Fibroblast of lung (primary cell): ENCODE measurements around the gene CIITA. TPM values are rescaled to one million over a fixed set of nuclear protein-coding genes. Genes with fewer than 3 reads are reported as not detected.

Experiments
- DNase-seq, 2 donors: peaks; one replicate each; pipeline versions ENCODE4 v3.0.0 to v3.0.0-alpha.2; 2010; ENCODE audit warnings: low read depth in 2 of 2
- H2AFZ ChIP-seq: 2 replicates; pipeline ENCODE4 v1.5.1; 2012; ENCODE audit warnings: low read length, control low read depth, inconsistent platforms
- H3K27ac ChIP-seq: 2 replicates; pipeline ENCODE4 v1.5.1; 2011; ENCODE audit warnings: low read length, control low read depth; ENCODE audit not compliant: insufficient read depth
- H3K27me3 ChIP-seq: 2 replicates; pipeline ENCODE4 v1.5.1; 2011; ENCODE audit warnings: mild to moderate bottlenecking, low read length; ENCODE audit not compliant: control insufficient read depth, insufficient read depth
- H3K36me3 ChIP-seq: 2 replicates; pipeline ENCODE4 v1.5.1; 2011; ENCODE audit warnings: low read length; ENCODE audit not compliant: control insufficient read depth, insufficient read depth
- H3K4me1 ChIP-seq: 2 replicates; pipeline ENCODE4 v1.5.1; 2011; ENCODE audit warnings: low read length; ENCODE audit not compliant: control insufficient read depth, insufficient read depth; ENCODE audit errors: extremely low read depth
- H3K4me2 ChIP-seq: 2 replicates; pipeline ENCODE4 v1.5.1; 2011; ENCODE audit warnings: low read length, control low read depth; ENCODE audit not compliant: insufficient read depth; ENCODE audit errors: extremely low read depth
- H3K4me3 ChIP-seq, 4 experiments: fragments of 200-600 bp in 1 of 4; sonication (generic) in 1 of 4; replicated peaks in 1 of 4; 2 replicates each; pipeline ENCODE4 v1.5.1; 2011 to 2016; ENCODE audit warnings: low read length in 4 of 4, low read depth in 3 of 4, mild to moderate bottlenecking in 3 of 4, control low read depth in 2 of 4, inconsistent platforms in 1 of 4, mixed read lengths in 1 of 4; ENCODE audit not compliant: insufficient read depth in 1 of 4; ENCODE audit errors: control extremely low read depth in 1 of 4
- H3K79me2 ChIP-seq: 2 replicates; pipeline ENCODE4 v1.5.1; 2012; ENCODE audit warnings: mild to moderate bottlenecking, low read length, inconsistent platforms; ENCODE audit not compliant: control insufficient read depth, insufficient read depth
- H3K9ac ChIP-seq: 2 replicates; pipeline ENCODE4 v1.5.1; 2011; ENCODE audit warnings: mild to moderate bottlenecking, low read length, control low read depth; ENCODE audit not compliant: insufficient read depth
- H3K9me3 ChIP-seq: 2 replicates; pipeline ENCODE4 v1.5.1; 2012; ENCODE audit warnings: low read depth, low read length; ENCODE audit not compliant: control insufficient read depth, insufficient read depth
- H4K20me1 ChIP-seq: 2 replicates; pipeline ENCODE4 v1.5.1; 2011; ENCODE audit warnings: low read length; ENCODE audit not compliant: control insufficient read depth, insufficient read depth; ENCODE audit errors: extremely low read depth
- EZH2 ChIP-seq: IDR thresholded peaks from 2 replicates; pipeline ENCODE4 v1.5.1; 2012; ENCODE audit warnings: low read length, control low read depth, mild to moderate bottlenecking; ENCODE audit errors: missing control alignments
- polyA plus RNA-seq, 2 donors: library from polyadenylated mRNA; depleted of rRNA in 1 of 2; stranded (reverse) in 1 of 2; unstranded in 1 of 2; fragments of >200 nt; gene quantifications; 2 replicates each; pipeline ENCODE4 v1.2.1, GENCODE V29; 2011 to 2012; ENCODE audit warnings: missing spikeins in 1 of 2
- total RNA-seq: library from RNA; depleted of rRNA; stranded (reverse); fragments of >200 nt; gene quantifications from 2 replicates; pipeline ENCODE4 v1.2.1, GENCODE V29; 2014
- TF ChIP-seq, protein P1 (sequence below), 2 donors: IDR thresholded peaks in 1 of 2; conservative IDR thresholded peaks in 1 of 2; 1 replicate in 1 of 2; 2 replicates in 1 of 2; pipeline ENCODE4 v1.5.1; 2011 to 2012; ENCODE audit warnings: low read length in 2 of 2, control low read depth in 1 of 2, inconsistent platforms in 1 of 2, low read depth in 1 of 2, mild to moderate bottlenecking in 1 of 2

Gene CIITA
- total and polyA plus RNA-seq, 2 donors (not counting 1 experiment from before 2014, with no cell fraction given) = 0.27 to 0.66 TPM

GRCh38 chr16:10961231-10961630 is 84.2 kb downstream of the CIITA start:
- Histone ChIP-seq H2AFZ (no peak overlapping the region), H4K20me1 (no peaks in the 10 kb centered on the region), H3K4me2 (peak overlapping the region; percentile 55), H3K4me1 (peaks cover 22% of the 10 kb centered on the region), H3K9ac (no peak overlapping the region), H3K36me3 (peaks cover 3% of the 10 kb centered on the region), H3K27ac (peak overlapping the region; percentile 51), H3K4me3 (no peak overlapping the region), H3K27me3 (no peaks in the 10 kb centered on the region), H3K9me3 (no peaks in the 10 kb centered on the region), H3K79me2 (no peaks in the 10 kb centered on the region)
- DNase-seq = peak; percentile 86 to 96
- TF ChIP-seq, protein P1, sequence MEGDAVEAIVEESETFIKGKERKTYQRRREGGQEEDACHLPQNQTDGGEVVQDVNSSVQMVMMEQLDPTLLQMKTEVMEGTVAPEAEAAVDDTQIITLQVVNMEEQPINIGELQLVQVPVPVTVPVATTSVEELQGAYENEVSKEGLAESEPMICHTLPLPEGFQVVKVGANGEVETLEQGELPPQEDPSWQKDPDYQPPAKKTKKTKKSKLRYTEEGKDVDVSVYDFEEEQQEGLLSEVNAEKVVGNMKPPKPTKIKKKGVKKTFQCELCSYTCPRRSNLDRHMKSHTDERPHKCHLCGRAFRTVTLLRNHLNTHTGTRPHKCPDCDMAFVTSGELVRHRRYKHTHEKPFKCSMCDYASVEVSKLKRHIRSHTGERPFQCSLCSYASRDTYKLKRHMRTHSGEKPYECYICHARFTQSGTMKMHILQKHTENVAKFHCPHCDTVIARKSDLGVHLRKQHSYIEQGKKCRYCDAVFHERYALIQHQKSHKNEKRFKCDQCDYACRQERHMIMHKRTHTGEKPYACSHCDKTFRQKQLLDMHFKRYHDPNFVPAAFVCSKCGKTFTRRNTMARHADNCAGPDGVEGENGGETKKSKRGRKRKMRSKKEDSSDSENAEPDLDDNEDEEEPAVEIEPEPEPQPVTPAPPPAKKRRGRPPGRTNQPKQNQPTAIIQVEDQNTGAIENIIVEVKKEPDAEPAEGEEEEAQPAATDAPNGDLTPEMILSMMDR (conservative IDR thresholded peaks at IDR 0.05 in 1 of 2, IDR thresholded peaks at IDR 0.05 in 1 of 2; ENCODE audit: low read depth in 1 of 2, low read length in 2 of 2) = no peak
- TF ChIP-seq EZH2 = no peak

- Histone ChIP-seq H3K4me2 (peak overlapping the region; percentile 33), H4K20me1 (no peaks in the 10 kb centered on the region), H3K36me3 (peaks cover 3% of the 10 kb centered on the region), H2AFZ (no peak overlapping the region), H3K4me1 (peaks cover 10% of the 10 kb centered on the region), H3K9ac (no peak overlapping the region), H3K79me2 (no peaks in the 10 kb centered on the region), H3K27me3 (no peaks in the 10 kb centered on the region), H3K27ac (peak overlapping the region; percentile 18), H3K4me3 (no peak overlapping the region), H3K9me3 (no peaks in the 10 kb centered on the region)
- DNase-seq = peak; percentile 84 to 91
- TF ChIP-seq EZH2 = no peak
- TF ChIP-seq, protein P1 (conservative IDR thresholded peaks at IDR 0.05 in 1 of 2, IDR thresholded peaks at IDR 0.05 in 1 of 2; ENCODE audit: low read depth in 1 of 2, low read length in 2 of 2) = peak; percentile 92 to 95
Observed at GRCh38 chr16:10964039-10964890, 87.3 kb downstream of the CIITA start.

DNA sequence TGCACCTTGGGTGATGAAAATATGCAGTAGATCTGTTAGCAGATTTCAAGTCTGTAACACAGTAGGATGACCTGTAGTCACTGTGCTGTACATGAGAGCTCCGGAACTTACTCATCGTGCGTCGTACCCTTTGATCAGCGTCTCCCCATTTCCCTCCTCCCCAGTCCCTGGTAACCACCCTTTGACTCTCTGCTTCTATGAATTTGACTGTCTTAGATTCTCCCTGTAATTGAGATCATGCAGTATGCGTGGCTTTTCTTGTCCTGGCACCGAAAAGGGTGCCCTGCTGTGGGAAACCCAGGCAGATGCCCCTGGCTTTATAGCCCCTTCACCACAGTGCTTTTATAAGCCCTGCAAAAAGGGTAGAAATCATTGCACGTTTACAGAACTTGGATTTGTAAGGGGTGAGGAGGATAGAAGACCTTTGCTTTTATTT is 87.9 kb downstream of the CIITA start:
- Histone ChIP-seq H3K9me3 (no peaks in the 10 kb centered on the region), H3K4me2 (no peak overlapping the region), H3K36me3 (peaks cover 3% of the 10 kb centered on the region), H3K27ac (no peak overlapping the region), H4K20me1 (no peaks in the 10 kb centered on the region), H3K79me2 (no peaks in the 10 kb centered on the region), H3K9ac (no peak overlapping the region), H2AFZ (no peak overlapping the region), H3K4me1 (peaks cover 10% of the 10 kb centered on the region), H3K4me3 (no peak overlapping the region), H3K27me3 (no peaks in the 10 kb centered on the region)
- DNase-seq = peak in 1 of 2 donors; percentile 40
- TF ChIP-seq, protein P1 (conservative IDR thresholded peaks at IDR 0.05 in 1 of 2, IDR thresholded peaks at IDR 0.05 in 1 of 2; ENCODE audit: low read depth in 1 of 2, low read length in 2 of 2) = no peak
- TF ChIP-seq EZH2 = no peak
